Measurements from ENCODE around the gene SYT9.

The SYT9 gene

GRCh38 chr11:7348432-7349304 is 97.0 kb downstream of the SYT9 start:
- DNase-seq = peak; percentile 20

DNA sequence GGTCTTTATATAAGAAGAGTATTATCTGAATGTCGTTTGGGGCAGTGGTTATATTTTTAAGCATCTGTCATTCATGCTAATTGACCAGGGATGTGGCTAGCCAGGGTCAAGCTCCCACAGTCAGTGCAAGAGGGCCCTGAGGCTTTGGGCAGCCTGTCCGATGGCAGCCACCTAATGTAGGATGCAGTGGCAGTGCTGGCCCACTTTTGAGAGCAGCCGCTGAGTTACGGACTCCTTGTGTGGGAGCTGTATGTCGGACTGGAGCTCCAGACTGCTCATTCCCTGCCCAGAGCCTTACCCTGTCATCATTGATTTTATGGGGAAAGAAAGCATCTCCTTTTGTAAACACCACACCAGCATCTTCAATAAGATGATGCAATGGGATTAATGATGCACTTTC is 99.5 kb downstream of the SYT9 start:
- no peak for DNase-seq

- no peak for DNase-seq
Measured at GRCh38 chr11:7353100-7353499, 101.4 kb downstream of the SYT9 start.

DNA sequence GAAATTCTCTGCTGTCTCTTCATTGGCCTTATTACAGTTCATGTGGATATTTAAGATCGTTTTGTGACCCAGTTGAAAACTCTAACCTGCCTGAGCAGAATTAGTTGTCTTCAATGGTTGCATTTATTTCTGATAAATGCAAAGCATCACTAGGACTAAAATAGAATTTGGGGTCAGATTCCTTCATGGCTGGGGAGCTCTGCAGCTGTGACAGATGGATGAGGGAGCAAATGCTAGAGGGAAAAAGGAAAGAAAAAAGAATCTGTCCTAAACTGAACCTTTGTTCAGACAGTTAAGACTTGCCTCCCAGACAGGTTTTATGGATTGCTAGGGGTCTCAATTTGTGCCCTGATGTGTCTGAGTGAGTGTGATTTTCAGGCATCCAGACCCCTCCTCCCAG is 113.0 kb downstream of the SYT9 start:
- DNase-seq = no peak

GRCh38 chr11:7367803-7368202 is 116.1 kb downstream of the SYT9 start:
- no peak for DNase-seq

- no peak for DNase-seq
Measured at GRCh38 chr11:7376386-7376785, 124.7 kb downstream of the SYT9 start.

- no peak for DNase-seq
Measured at GRCh38 chr11:7381937-7382336, 130.2 kb downstream of the SYT9 start.

DNA sequence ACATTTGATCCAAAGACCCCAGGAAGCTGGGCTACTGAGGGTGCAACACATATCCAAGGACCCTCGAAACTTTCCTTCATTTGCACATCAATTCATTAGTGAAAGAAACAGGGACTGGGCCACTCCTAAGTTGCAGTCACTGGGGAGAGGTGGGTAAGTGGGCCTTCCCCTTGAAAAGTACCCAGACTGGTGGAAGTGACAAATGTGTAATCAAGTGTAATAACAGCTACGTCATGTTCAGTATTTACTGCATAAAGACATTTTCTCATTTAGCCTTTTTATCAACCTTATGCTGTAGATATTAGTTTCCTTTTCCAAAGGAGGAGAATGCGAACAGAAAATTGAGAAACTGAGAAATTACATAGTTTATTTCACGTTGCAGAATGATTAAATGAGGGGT is 131.7 kb downstream of the SYT9 start:
- DNase-seq = no peak

GRCh38 chr11:7384691-7385090 is 133.0 kb downstream of the SYT9 start:
- no peak for DNase-seq

DNA sequence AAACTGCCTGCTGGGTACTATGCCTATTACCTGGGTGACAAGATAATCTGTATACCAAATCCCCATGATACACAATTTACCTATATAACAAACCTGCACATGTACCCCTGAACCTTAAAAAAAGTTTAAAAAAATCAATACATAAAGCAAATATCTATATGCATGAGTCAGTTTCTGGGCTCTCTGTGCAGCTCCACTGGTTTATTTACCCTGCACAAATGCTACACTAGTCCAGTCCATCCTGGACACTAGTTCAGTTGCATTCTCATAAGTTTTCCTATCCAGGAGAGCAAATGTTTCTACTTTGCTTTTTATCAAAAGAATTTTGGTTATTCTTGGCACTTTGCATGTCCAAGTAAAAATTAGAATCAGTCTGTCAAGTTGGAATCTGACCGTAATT is 133.8 kb downstream of the SYT9 start:
- DNase-seq = no peak

- no peak for DNase-seq
Measured at GRCh38 chr11:7413961-7414915, 162.5 kb downstream of the SYT9 start.

DNA sequence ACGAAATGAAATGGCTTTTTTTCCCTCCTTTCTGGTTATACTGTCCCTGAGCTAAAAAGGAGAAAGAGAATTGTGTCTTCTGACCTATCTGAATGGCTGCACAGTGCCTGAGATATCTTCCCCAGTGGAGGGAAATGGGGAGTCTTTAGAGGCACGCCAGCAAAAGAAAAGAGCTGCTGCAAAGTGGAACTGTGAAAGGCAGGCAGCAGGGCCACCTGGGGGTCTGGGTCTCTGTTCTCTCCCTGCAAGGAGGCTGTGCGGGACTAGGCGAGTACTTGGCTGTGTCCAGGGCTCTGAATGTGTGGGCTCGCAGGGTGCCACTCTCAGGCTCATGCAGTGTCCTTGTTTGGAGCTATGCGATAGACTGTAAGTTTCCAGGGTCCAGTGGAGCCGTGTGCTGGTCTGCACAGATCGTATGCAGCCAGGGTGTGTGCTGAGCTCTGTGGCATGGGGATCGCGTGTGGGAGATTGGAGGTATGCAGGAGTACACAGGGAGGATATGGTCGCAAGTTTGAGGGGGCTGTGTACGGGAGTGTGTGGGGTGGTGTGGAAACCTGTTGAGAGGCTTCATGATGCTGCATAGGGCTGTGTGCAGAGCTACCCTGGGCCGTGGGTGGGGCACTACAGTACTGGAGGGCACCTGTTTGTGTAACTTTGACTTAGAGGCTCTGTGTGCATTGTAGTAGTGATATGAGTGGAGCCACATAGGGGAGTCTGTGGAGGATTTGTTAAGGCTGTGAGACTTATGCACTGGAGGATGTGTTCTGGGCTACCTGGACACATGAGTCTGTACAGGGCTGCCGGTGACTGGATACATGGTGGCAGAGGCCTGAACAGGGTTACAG is 163.5 kb downstream of the SYT9 start:
- DNase-seq = no peak

DNA sequence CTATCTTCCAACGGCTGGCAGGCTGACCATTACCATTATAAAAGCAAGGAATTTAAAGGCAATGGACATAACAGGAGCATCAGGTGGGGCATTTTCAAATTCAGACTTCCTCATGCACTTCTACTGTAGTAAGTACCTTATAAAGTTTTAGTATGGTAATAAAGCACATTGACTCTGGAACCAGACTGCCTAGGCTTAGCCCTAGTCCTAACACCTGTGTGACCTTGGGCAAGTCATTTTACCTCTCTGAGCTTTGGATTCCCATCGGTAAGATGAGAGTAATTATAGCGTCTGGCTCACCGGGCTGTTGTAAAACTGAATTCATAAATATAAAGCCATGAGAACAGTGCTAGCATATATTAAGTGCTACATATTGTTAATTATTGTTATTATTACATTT is 164.4 kb downstream of the SYT9 start:
- DNase-seq = no peak

DNA sequence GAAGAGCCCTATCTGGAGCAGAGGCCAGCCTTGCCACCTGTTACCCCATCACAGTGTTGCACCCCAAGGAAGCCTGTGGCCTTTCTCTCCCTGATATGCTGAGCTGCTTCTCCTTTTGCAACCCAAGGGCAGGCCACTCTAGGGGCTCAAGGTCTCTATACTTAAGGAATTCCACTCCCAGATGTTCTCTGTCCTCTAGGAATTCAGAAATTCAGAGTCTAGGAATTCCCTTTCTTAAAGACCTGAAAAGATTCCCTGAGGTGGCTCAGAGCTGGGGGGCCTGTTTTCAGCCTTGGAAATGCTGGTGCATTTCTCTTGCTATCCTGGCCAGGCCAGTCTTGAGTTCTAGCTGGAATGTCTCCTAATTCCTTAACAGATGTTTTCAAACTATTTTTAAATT is 165.6 kb downstream of the SYT9 start:
- no peak for DNase-seq

GRCh38 chr11:7418061-7418460 is 166.4 kb downstream of the SYT9 start:
- DNase-seq = no peak

DNA sequence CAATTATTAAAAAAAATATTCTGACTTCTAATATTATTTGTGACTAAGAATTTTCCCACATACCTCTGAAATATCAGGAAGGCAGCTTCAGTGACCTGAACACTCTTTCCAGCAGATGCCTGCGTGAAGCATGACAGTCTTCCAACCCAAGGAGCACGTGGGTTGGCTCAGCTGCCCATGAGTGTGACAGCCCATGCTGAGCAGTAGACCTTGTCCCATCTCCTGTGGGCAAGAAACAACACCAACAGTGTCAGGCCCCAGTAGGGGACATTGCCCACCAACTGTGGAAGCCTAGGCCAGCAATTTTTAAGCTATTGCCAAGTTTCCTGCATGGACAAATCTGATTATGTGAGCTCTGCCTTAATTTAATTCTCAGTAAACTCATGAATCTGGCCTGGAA is 167.2 kb downstream of the SYT9 start:
- DNase-seq = no peak

DNA sequence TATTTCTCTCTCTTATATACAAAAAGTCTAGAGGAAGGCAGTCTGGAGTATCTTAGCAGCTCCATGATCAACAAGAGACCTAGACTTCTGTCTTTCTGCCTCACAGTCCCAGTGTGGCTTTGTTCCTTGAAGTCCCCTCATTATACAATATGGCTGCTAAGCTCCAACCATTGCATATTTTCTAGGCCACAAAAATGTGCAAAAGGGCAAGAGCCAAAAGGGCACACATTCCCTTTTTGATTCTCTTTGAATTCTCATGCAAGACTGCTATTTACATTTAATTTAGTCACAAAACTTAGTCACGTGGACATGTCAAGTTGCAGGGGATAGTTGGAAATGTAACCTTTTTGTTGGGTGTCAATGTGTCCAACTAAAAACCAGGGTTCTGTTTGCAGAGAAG is 169.4 kb downstream of the SYT9 start:
- no peak for DNase-seq

DNA sequence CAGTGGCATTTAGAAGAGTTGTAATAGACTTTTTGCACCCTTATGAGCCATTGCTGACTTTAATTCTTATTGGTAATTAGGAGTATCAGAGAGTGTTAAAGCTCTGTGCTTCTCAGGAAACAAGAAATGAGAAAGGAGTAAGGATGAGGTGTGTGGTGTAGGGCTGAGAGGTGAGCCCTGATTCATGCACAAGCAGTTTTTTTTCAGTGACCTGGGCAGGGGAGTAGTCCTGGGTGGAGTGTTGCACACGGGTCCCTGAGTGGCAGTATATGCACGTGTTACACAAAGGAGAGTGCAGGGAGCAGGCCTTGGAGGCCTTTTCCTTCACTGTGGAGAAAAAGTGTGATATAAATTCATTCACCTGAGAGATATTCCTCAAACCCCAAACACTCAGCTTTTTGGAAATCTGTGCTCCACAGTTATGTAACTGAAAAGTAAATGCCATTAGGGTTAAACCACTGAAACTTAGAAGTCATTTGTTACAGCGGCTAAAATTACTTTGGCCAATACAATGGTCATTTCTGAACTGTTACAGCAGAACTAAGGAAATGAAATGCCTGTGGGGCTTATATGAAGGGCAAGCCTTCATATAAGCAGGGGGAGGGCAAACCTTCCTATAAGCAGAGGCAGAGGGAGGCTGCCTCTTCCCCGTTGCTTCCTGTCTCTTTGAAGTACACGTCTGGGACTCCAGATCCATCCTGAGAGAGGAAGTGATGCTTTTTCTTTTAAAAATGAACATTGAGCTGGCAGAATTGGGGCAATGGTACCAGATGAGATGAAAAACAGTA is 171.0 kb downstream of the SYT9 start:
- no peak for DNase-seq

DNA sequence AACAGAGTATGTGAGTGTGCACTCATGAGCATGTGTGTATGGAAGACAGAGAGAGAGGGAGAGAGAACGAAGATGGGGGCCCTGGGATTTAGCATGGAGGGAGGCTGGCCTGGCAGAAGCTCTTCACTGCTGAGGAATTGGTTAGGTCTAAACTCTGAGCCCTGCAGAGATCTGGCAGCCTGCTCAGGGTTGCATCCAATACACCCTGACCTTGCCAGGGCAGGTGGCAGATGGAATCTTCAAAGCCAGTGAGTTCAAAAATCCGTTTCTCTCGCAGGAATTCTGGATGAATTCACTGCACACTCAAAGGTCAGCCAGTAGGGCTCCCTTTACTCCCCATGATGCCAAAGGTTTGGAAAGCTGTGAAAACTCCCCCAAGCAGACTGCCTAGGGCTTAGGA is 172.2 kb downstream of the SYT9 start:
- no peak for DNase-seq

- DNase-seq = no peak
Measured at GRCh38 chr11:7427733-7428132, 176.0 kb downstream of the SYT9 start.

- DNase-seq = no peak
Measured at GRCh38 chr11:7428196-7428595, 176.5 kb downstream of the SYT9 start.

- DNase-seq = no peak
Measured at GRCh38 chr11:7430496-7430895, 178.8 kb downstream of the SYT9 start.
